ENCODE data around the gene GAGE12G.
"Not testable (repeated sequence)": the region's sequence is repeated elsewhere in the genome, so short reads cannot be mapped to it uniquely, and the experiment has no call there.

Gene GAGE12G, protein sequence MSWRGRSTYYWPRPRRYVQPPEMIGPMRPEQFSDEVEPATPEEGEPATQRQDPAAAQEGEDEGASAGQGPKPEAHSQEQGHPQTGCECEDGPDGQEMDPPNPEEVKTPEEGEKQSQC

DNA sequence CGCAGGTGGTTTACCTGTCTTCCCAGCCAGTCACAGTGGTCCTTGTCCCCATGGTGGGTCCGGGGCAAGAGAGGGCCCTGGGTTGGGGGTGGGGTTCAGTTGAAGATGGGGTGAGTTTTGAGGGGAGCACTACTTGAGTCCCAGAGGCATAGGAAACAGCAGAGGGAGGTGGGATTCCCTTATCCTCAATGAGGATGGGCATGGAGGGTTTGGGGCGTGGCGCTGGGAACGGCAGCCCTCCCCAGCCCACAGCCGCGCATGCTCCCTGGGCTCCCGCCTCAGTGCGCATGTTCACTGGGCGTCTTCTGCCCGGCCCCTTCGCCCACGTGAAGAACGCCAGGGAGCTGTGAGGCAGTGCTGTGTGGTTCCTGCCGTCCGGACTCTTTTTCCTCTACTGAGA, at the start of gene GAGE12G:
Gene GAGE12G (plus strand): TSS at position 301 of the 400 bp plus-strand sequence. CDS start 1,155 bp downstream, outside the sequence.
- FAIRE-seq; DNase-seq (ENCODE audit: insufficient read length, low spot score): not testable (repeated sequence)

DNA sequence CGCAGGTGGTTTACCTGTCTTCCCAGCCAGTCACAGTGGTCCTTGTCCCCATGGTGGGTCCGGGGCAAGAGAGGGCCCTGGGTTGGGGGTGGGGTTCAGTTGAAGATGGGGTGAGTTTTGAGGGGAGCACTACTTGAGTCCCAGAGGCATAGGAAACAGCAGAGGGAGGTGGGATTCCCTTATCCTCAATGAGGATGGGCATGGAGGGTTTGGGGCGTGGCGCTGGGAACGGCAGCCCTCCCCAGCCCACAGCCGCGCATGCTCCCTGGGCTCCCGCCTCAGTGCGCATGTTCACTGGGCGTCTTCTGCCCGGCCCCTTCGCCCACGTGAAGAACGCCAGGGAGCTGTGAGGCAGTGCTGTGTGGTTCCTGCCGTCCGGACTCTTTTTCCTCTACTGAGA, 38.3 kb upstream of the GAGE12G start, which contains the start of gene GAGE12C:
Gene GAGE12C (plus strand): TSS at position 301 of the 400 bp plus-strand sequence. CDS start 1,155 bp downstream, outside the sequence.
- not testable (repeated sequence) for FAIRE-seq; DNase-seq (ENCODE audit: insufficient read length, low spot score)

DNA sequence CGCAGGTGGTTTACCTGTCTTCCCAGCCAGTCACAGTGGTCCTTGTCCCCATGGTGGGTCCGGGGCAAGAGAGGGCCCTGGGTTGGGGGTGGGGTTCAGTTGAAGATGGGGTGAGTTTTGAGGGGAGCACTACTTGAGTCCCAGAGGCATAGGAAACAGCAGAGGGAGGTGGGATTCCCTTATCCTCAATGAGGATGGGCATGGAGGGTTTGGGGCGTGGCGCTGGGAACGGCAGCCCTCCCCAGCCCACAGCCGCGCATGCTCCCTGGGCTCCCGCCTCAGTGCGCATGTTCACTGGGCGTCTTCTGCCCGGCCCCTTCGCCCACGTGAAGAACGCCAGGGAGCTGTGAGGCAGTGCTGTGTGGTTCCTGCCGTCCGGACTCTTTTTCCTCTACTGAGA, 28.8 kb upstream of the GAGE12G start, which contains the start of gene GAGE12D:
Gene GAGE12D (plus strand): TSS at position 301 of the 400 bp plus-strand sequence. CDS start 1,155 bp downstream, outside the sequence.
- not testable (repeated sequence) for FAIRE-seq; DNase-seq (ENCODE audit: insufficient read length, low spot score)

DNA sequence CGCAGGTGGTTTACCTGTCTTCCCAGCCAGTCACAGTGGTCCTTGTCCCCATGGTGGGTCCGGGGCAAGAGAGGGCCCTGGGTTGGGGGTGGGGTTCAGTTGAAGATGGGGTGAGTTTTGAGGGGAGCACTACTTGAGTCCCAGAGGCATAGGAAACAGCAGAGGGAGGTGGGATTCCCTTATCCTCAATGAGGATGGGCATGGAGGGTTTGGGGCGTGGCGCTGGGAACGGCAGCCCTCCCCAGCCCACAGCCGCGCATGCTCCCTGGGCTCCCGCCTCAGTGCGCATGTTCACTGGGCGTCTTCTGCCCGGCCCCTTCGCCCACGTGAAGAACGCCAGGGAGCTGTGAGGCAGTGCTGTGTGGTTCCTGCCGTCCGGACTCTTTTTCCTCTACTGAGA, 19.2 kb upstream of the GAGE12G start, which contains the start of gene GAGE12E:
Gene GAGE12E (plus strand): TSS at position 301 of the 400 bp plus-strand sequence. CDS start 1,155 bp downstream, outside the sequence.
- FAIRE-seq = not testable (repeated sequence)

DNA sequence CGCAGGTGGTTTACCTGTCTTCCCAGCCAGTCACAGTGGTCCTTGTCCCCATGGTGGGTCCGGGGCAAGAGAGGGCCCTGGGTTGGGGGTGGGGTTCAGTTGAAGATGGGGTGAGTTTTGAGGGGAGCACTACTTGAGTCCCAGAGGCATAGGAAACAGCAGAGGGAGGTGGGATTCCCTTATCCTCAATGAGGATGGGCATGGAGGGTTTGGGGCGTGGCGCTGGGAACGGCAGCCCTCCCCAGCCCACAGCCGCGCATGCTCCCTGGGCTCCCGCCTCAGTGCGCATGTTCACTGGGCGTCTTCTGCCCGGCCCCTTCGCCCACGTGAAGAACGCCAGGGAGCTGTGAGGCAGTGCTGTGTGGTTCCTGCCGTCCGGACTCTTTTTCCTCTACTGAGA, 9.7 kb upstream of the GAGE12G start, which contains the start of gene GAGE12F:
Gene GAGE12F (plus strand): TSS at position 301 of the 400 bp plus-strand sequence. CDS start 1,155 bp downstream, outside the sequence.
- not testable (repeated sequence) for FAIRE-seq; DNase-seq (ENCODE audit: insufficient read length, low spot score)

More for the DNA sequence above, 19.2 kb upstream of the GAGE12G start, which contains the start of gene GAGE12E:
- DNase-seq (ENCODE audit: insufficient read length, low spot score) = not testable (repeated sequence)

DNA sequence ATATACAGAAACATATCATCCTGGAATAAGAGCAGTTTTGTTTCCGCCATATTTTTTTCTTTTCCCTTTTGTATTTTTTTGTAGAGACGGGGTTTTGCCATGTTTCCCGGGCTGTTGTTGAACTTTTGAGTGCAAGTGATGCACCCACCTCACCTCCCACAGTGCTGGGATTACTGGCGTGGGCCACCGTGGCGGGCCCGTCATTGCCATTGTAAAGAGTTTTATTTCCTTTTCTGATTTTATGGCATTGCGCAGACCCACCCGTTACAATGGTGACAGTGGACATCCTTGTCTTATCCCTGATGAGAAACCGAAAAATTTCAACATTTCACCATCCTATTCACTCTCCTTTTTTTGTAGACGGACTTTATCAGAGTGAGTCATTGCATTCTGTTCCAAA, 1.5 kb upstream of the GAGE12G start:
- not testable (repeated sequence) for FAIRE-seq; DNase-seq (ENCODE audit: insufficient read length, low spot score)

DNA sequence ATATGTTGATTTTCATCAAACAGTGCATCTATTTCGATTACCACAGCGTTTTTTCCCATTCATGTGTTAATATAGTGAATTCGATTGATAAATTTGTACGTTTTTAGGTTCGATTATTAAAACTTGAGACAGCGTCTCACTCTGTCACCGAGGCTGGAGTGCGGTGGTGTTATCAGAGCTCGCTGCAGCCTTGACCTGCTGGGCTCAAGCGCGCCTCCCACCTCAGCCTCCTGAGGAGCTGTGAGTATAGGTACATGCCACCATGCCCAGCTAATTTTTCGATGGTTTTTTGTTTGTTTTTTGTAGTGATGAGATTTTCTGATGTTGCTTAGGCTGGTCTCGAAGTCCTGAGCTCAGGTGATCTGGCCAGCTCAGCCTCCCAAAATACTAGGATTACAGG, 1.0 kb upstream of the GAGE12G start:
- FAIRE-seq; DNase-seq (ENCODE audit: insufficient read length, low spot score): not testable (repeated sequence)

DNA sequence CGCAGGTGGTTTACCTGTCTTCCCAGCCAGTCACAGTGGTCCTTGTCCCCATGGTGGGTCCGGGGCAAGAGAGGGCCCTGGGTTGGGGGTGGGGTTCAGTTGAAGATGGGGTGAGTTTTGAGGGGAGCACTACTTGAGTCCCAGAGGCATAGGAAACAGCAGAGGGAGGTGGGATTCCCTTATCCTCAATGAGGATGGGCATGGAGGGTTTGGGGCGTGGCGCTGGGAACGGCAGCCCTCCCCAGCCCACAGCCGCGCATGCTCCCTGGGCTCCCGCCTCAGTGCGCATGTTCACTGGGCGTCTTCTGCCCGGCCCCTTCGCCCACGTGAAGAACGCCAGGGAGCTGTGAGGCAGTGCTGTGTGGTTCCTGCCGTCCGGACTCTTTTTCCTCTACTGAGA, 9.4 kb downstream of the GAGE12G start, which contains the start of gene GAGE12H:
Gene GAGE12H (plus strand): TSS at position 301 of the 400 bp plus-strand sequence. CDS start 1,155 bp downstream, outside the sequence.
- not testable (repeated sequence) for FAIRE-seq; DNase-seq (ENCODE audit: insufficient read length, low spot score)

DNA sequence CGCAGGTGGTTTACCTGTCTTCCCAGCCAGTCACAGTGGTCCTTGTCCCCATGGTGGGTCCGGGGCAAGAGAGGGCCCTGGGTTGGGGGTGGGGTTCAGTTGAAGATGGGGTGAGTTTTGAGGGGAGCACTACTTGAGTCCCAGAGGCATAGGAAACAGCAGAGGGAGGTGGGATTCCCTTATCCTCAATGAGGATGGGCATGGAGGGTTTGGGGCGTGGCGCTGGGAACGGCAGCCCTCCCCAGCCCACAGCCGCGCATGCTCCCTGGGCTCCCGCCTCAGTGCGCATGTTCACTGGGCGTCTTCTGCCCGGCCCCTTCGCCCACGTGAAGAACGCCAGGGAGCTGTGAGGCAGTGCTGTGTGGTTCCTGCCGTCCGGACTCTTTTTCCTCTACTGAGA, 19.0 kb downstream of the GAGE12G start, which contains the start of gene GAGE2A:
Gene GAGE2A (plus strand): TSS at position 301 of the 400 bp plus-strand sequence. CDS start 1,155 bp downstream, outside the sequence.
- FAIRE-seq = not testable (repeated sequence)

DNA sequence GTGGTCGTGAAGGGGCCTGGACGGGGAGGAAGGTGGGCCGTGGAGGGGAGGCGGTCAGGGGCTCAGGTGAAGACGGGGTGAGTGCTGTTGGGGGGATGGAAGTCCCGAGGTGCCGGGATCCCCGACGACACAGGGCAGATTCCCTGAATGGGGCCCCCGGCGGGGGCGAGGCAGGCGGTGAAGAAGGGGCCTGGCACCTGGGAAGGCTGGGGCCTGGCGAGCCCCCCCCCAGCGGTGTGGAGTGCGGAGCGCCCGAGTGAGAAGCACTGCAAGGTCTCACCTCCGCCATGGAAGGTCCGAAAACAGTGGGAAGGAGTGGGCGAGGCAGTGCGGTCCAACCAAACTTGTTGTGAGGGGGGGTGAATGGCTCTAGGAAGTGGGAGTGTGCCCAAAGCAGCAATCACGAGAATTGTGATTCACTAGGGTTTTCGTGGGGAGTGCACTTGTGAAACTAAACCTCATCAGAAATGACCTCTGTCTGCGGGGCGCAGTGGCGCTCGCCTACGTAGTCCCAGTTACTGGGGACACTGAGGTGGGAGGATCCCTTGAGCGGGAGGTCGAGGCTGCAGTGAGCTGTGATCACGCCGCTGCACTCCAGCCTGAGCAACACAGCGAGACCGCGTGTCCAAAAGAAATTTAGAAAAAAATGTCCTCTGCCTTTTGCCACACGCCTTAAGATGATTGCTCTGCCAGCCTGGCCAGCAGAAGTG, 19.7 kb downstream of the GAGE12G start:
- FAIRE-seq; DNase-seq (ENCODE audit: insufficient read length, low spot score): not testable (repeated sequence)

More for the DNA sequence above, 19.0 kb downstream of the GAGE12G start, which contains the start of gene GAGE2A:
- DNase-seq (ENCODE audit: insufficient read length, low spot score) = not testable (repeated sequence)

DNA sequence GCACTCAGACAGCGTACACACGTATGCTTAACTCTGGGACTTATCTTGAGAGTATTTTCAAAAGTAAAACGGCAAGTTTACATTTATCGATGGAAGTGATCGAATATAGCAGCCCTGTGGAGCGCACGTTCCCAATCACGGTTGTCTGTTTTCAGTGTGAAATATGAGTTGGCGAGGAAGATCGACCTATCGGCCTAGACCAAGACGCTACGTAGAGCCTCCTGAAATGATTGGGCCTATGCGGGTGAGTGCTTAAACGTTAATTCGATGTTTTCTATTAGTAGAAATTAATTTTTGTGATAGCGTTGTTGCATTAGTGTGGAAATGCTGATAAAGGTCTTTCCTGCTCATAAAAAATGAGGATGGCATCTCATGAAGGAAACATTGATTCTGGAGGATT, 20.3 kb downstream of the GAGE12G start:
- FAIRE-seq; DNase-seq (ENCODE audit: insufficient read length, low spot score): not testable (repeated sequence)

DNA sequence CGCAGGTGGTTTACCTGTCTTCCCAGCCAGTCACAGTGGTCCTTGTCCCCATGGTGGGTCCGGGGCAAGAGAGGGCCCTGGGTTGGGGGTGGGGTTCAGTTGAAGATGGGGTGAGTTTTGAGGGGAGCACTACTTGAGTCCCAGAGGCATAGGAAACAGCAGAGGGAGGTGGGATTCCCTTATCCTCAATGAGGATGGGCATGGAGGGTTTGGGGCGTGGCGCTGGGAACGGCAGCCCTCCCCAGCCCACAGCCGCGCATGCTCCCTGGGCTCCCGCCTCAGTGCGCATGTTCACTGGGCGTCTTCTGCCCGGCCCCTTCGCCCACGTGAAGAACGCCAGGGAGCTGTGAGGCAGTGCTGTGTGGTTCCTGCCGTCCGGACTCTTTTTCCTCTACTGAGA, 28.5 kb downstream of the GAGE12G start, which contains the start of gene GAGE1:
Gene GAGE1 (plus strand): TSS at position 301 of the 400 bp plus-strand sequence. CDS start 1,155 bp downstream, outside the sequence.
- not testable (repeated sequence) for FAIRE-seq; DNase-seq (ENCODE audit: insufficient read length, low spot score)

DNA sequence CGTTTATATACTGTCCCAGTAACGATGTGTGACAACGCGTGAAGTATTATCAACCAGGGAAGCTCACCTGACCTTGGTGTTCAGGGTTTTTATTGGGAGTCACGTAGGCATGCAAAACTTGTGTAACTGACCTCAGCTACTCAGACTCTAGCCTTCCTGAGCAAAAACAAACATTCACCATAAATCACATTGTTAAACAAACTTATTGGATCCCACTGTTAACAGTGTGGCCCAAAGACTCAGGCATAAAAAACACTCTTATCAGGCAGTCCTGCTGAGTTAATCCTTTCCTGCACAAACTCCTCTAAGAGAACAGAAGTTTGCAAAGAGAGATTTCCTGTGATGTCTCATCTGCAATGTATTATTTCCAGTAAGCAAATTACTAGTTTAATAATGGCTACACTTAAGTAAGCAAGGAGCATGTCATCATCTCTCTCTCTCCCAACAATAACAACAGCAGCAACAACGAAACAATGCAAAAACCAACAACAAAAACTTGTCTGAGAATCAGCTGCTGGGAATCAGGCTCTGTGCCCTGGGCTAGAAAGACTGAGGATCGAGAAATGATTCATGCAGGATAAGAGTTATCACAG, 40.6 kb downstream of the GAGE12G start:
- TF ChIP-seq, protein P1, sequence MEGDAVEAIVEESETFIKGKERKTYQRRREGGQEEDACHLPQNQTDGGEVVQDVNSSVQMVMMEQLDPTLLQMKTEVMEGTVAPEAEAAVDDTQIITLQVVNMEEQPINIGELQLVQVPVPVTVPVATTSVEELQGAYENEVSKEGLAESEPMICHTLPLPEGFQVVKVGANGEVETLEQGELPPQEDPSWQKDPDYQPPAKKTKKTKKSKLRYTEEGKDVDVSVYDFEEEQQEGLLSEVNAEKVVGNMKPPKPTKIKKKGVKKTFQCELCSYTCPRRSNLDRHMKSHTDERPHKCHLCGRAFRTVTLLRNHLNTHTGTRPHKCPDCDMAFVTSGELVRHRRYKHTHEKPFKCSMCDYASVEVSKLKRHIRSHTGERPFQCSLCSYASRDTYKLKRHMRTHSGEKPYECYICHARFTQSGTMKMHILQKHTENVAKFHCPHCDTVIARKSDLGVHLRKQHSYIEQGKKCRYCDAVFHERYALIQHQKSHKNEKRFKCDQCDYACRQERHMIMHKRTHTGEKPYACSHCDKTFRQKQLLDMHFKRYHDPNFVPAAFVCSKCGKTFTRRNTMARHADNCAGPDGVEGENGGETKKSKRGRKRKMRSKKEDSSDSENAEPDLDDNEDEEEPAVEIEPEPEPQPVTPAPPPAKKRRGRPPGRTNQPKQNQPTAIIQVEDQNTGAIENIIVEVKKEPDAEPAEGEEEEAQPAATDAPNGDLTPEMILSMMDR (IDR thresholded peaks at IDR 0.05; ENCODE audit: insufficient read depth, missing control alignments) = no peak
- FAIRE-seq (no peak), DNase-seq (ENCODE audit: insufficient read length, low spot score) (no peak)
